Heart left ventricle (tissue), 16 donors: ENCODE results near the gene EHMT1. TPM values are rescaled to one million over a fixed set of nuclear protein-coding genes. Genes with fewer than 3 reads are reported as not detected.

Experiments used
- ATAC-seq, 4 donors: fragments of 200-7000 bp; cut with Tn5 transposase; one replicate each; pipeline ENCODE4 v1.9.1; 2020 to 2022; ENCODE audit warnings: moderate library complexity in 4 of 4, mild to moderate bottlenecking in 3 of 4, moderate number of reproducible peaks in 1 of 4
- DNase-seq, 5 donors: peaks; one replicate each; pipeline ENCODE4 v3.0.0-alpha.2; 2020
- H3K27ac ChIP-seq, 12 donors: fragments of 200-600 bp; sonication (generic) in 4 of 12; one replicate each; pipeline versions ENCODE4 v1.5.0 to v1.8.0; 2016 to 2022; ENCODE audit warnings: mild to moderate bottlenecking in 2 of 12
- H3K27me3 ChIP-seq, 9 donors: fragments of 200-600 bp; sonication (generic) in 2 of 9; one replicate each; pipeline versions ENCODE4 v1.5.1 to v1.8.0; 2016 to 2022; ENCODE audit warnings: mild to moderate bottlenecking in 3 of 9
- H3K36me3 ChIP-seq, 9 donors: fragments of 200-600 bp; sonication (generic) in 2 of 9; one replicate each; pipeline versions ENCODE4 v1.5.0 to v1.8.0; 2018 to 2022; ENCODE audit warnings: mild to moderate bottlenecking in 2 of 9
- H3K4me1 ChIP-seq, 12 donors: fragments of 200-600 bp; sonication (generic) in 4 of 12; one replicate each; pipeline versions ENCODE4 v1.5.0 to v1.8.0; 2016 to 2022; ENCODE audit warnings: mild to moderate bottlenecking in 3 of 12
- H3K4me3 ChIP-seq, 12 donors: fragments of 200-600 bp; sonication (generic) in 4 of 12; one replicate each; pipeline versions ENCODE4 v1.5.0 to v1.8.0; 2017 to 2022; ENCODE audit warnings: mild to moderate bottlenecking in 9 of 12, moderate library complexity in 4 of 12
- H3K9me3 ChIP-seq, 12 donors: fragments of 200-600 bp; sonication (generic) in 4 of 12; one replicate each; pipeline versions ENCODE4 v1.5.0 to v1.8.0; 2016 to 2022; ENCODE audit warnings: mild to moderate bottlenecking in 1 of 12
- POLR2A ChIP-seq, 2 donors: fragments of 450-650 bp; IDR thresholded peaks; one replicate each; pipeline ENCODE4 v1.6.1; 2017; ENCODE audit warnings: antibody characterized with exemption in 2 of 2, mild to moderate bottlenecking in 2 of 2, moderate library complexity in 2 of 2
- WGBS, 4 donors: extraction: QIAGEN DNeasy Blood & Tissue Kit in 2 of 4; methylation state at CpG; one replicate each; pipeline versions ENCODE4 v1.1.5 to v1.1.7; 2013 to 2018; 5-methylcytosine and 5-hydroxymethylcytosine counted together
- intact Hi-C, 10 donors: fragments of 100-400 bp; cut with DNase I; formaldehyde crosslinking; loops; one replicate each; pipeline versions ENCODE4 v1.11.1 to v1.14.2; 2022
- polyA plus RNA-seq, 2 donors: library from polyadenylated mRNA; stranded (reverse); fragments of 200-250 nt; gene quantifications; one replicate each; pipeline ENCODE4 v1.2.3, GENCODE V29; 2013
- total RNA-seq, 9 donors: library from RNA; depleted of rRNA in 2 of 9; stranded (reverse); fragments of >200 nt in 2 of 9; fragmentation: NEBNext Ultra II Directional in 3 of 9; extraction: Animal tissue kit (Norgen Biotek cat#: 25700) in 3 of 9; gene quantifications; one replicate each; pipeline versions ENCODE4 v1.1.0 to v1.2.4, GENCODE V29; 2016 to 2023
- TF ChIP-seq, protein P1 (sequence below), 12 donors: fragments of 200-600 bp; sonication (generic) in 4 of 12; IDR thresholded peaks; one replicate each; pipeline versions ENCODE4 v1.5.0 to v1.8.0; 2018 to 2022; ENCODE audit warnings: antibody characterized with exemption in 12 of 12, mild to moderate bottlenecking in 5 of 12
- donor health status: ischemic (EF 13 %, LVEDD 7.1; RV severe dilation, severe dysfunction).
- donor health status: healthy with polysubstance abuse.
- donor health status: DM: no; HTN: yes; CAD: no.
- donor health status: DM: no; HTN: no; CAD: no.
- donor health status: ischemic (EF 25% LVEDD 6.9; RV normal size, moderate dysfunction).
- donor health status: ischemic (EF 25% LVEDD 5.7; RV mildly dilated, moderate dysfunction).
- donor health status: healthy.
- donor health status: DM: yes; HTN: yes; CAD: no.
- donor health status: ischemic (EF 35%, LVEDD 5.7; RV mildly dilated, moderate dysfunction).
- donor health status: nonischemic (EF 11% LVEDD 7.7; RV severe dilation, severe dysfunction).
- donor health status: DM: yes; HTN: yes; CAD: no.
- donor health status: PGD.
- donor health status: ischemic (EF 29% LVEDD 5.4; RV normal size, mild dysfunction).
- donor health status: nonischemic (EF 23%, LVEDD 6.1; RV moderate dilation, normal function).

Gene EHMT1
- total and polyA plus RNA-seq, 11 donors = 24.5 to 55.9 (median 28.9) TPM

- peaks cover 0 to 8% (median under 1%) of the 10 kb centered on the region in 9 donors for H3K36me3 ChIP-seq
- H3K9me3 ChIP-seq = no peaks in the 10 kb centered on the region
- H3K4me1 ChIP-seq = peaks cover 0 to 49% (median 32%) of the 10 kb centered on the region in 12 donors
- peak; percentile 20 to 57 (median 44) for ATAC-seq
- peak overlapping the region in 5 of 12 donors; percentile 0 to 33 (median 5) for H3K27ac ChIP-seq
- DNase-seq = peak in 3 of 5 donors; percentile 40 to 65 (median 47)
- no peak overlapping the region for H3K4me3 ChIP-seq
- WGBS, 4 donors = 34 to 45% (median 40%) methylated on average over 13 of the region's 13 CpGs
- intact Hi-C loops = loop anchor here in 6 of 10 donors (1.0 to 10.0 kb wide), 7 partner anchors 23 to 432 kb away; no protein-coding TSS in a partner anchor
- no peaks in the 10 kb centered on the region for H3K27me3 ChIP-seq
- TF ChIP-seq, protein P1, sequence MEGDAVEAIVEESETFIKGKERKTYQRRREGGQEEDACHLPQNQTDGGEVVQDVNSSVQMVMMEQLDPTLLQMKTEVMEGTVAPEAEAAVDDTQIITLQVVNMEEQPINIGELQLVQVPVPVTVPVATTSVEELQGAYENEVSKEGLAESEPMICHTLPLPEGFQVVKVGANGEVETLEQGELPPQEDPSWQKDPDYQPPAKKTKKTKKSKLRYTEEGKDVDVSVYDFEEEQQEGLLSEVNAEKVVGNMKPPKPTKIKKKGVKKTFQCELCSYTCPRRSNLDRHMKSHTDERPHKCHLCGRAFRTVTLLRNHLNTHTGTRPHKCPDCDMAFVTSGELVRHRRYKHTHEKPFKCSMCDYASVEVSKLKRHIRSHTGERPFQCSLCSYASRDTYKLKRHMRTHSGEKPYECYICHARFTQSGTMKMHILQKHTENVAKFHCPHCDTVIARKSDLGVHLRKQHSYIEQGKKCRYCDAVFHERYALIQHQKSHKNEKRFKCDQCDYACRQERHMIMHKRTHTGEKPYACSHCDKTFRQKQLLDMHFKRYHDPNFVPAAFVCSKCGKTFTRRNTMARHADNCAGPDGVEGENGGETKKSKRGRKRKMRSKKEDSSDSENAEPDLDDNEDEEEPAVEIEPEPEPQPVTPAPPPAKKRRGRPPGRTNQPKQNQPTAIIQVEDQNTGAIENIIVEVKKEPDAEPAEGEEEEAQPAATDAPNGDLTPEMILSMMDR (IDR thresholded peaks at IDR 0.05) = peak; percentile 76 to 93 (median 88)
- no peak for TF ChIP-seq POLR2A (IDR thresholded peaks at IDR 0.05)
These were observed 54.3 kb downstream of the EHMT1 start for GRCh38 chr9:137672907-137673791.

DNA sequence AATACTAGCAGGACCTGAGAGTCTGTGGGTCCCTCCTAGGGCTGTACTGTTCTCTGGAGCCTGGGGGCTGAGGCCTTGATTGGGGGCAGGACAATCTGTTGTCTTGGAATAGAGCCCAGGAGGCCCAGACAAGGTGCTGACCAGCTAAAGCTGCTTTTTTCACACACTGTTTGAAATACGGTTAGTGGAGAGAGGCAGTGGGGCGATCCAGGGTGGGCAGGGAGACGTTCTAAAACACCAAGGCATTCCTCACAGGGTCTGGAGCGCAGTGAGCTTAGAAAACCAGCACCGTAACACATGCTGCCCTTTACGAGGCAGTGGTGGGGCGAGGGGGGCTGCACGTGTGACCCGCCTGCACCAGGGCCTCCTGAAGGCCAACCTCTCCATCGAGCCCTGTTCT, 55.1 kb downstream of the EHMT1 start:
- no peak for TF ChIP-seq POLR2A (IDR thresholded peaks at IDR 0.05)
- TF ChIP-seq, protein P1 (IDR thresholded peaks at IDR 0.05) = no peak
- Histone ChIP-seq H3K36me3 (peaks cover 0 to 12% (median 3%) of the 10 kb centered on the region in 9 donors), H3K27me3 (no peaks in the 10 kb centered on the region), H3K4me3 (no peak overlapping the region), H3K27ac (peak overlapping the region in 7 of 12 donors; percentile 0 to 33 (median 22)), H3K4me1 (peaks cover 0 to 51% (median 33%) of the 10 kb centered on the region in 12 donors), H3K9me3 (no peaks in the 10 kb centered on the region)
- ATAC-seq = peak in 3 of 4 donors; percentile 6 to 19 (median 19)
- WGBS, 4 donors = 43 to 57% (median 51%) methylated on average over 7 to 10 of the region's 10 CpGs
- DNase-seq = no peak
- intact Hi-C loops = loop anchor here in 6 of 10 donors (1.0 to 10.0 kb wide), 8 partner anchors 21 to 431 kb away; no protein-coding TSS in a partner anchor

DNA sequence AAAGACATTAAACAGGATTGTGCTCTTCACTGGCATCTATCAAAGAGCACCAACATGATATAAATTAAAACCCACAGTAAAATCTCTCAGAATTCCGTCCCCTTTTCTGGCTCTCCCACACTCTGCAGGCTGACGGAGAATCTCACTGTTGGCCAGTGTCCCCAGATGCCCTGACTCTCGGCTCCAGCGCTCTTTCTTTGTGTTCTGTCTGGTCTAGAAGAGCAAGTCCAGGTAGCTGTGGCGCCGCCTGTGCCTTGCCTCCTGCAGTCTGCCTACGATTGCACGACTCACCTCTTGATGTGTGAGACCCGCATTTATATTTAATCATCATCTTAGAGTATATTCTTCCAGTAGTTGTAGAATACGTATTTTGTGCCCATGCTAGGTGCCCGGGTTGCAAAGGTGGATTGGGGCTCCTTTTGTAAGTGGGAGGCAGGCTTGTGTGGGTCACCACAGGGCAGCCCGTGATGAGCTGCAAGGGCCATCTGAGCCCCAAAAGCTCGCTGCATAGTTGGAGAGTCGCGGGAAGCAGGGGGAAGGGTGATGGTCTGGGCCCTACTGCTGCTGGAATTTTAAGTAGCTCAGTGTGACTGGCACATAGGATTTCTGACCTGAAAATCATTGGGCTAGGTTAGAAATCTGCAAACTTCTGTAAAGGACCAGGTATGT, 55.6 kb downstream of the EHMT1 start:
- peak in 3 of 4 donors; percentile 35 to 53 (median 47) for ATAC-seq
- H3K4me3 ChIP-seq = no peak overlapping the region
- intact Hi-C loops = loop anchor here in 5 of 10 donors (2.0 to 10.0 kb wide), 6 partner anchors 20 to 430 kb away; no protein-coding TSS in a partner anchor
- TF ChIP-seq POLR2A (IDR thresholded peaks at IDR 0.05) = no peak
- TF ChIP-seq, protein P1 (IDR thresholded peaks at IDR 0.05) = no peak
- peaks cover 0 to 57% (median 38%) of the 10 kb centered on the region in 12 donors for H3K4me1 ChIP-seq
- no peaks in the 10 kb centered on the region for H3K27me3 ChIP-seq
- H3K9me3 ChIP-seq = no peaks in the 10 kb centered on the region
- peak overlapping the region in 8 of 12 donors; percentile 0 to 33 (median 20) for H3K27ac ChIP-seq
- H3K36me3 ChIP-seq = peaks cover 0 to 12% (median 0%) of the 10 kb centered on the region in 9 donors
- no peak for DNase-seq
- 50 to 58% (median 53%) methylated on average over 15 of the region's 15 CpGs for WGBS, 4 donors
